GM12891 (cell line): ENCODE results near the gene CERCAM. TPM values are rescaled to one million over a fixed set of nuclear protein-coding genes. Genes with fewer than 3 reads are reported as not detected.

Source experiments
- DNase-seq: peaks from one replicate; pipeline ENCODE4 v3.0.0; 2011; ENCODE audit warnings: low spot score; ENCODE audit not compliant: insufficient read length
- FAIRE-seq: peaks from 2 replicates; lab custom pipeline; 2011; peaks lifted over from hg19 to GRCh38; lab: Jason Lieb, UNC
- PAX5 ChIP-seq: IDR thresholded peaks from 2 replicates; pipeline ENCODE4 v1.6.1; 2011; ENCODE audit warnings: low read length, moderate library complexity, mild to moderate bottlenecking; ENCODE audit not compliant: insufficient read depth, severe bottlenecking
- POLR2A ChIP-seq: IDR thresholded peaks from 2 replicates; pipeline ENCODE4 v1.6.1; 2011; ENCODE audit warnings: low read depth, low read length, control low read depth
- POLR2AphosphoS5 ChIP-seq: IDR thresholded peaks from 2 replicates; pipeline ENCODE4 v1.6.1; 2011; ENCODE audit warnings: low read depth, low read length, control low read depth
- POU2F2 ChIP-seq: IDR thresholded peaks from 2 replicates; pipeline ENCODE4 v1.6.1; 2011; ENCODE audit warnings: low read depth, mild to moderate bottlenecking, control low read depth, low read length, moderate library complexity
- SPI1 ChIP-seq: IDR thresholded peaks from 2 replicates; pipeline ENCODE4 v1.6.1; 2011; ENCODE audit warnings: low read depth, low read length, control low read depth
- TAF1 ChIP-seq: IDR thresholded peaks from 2 replicates; pipeline ENCODE4 v1.6.1; 2011; ENCODE audit warnings: low read depth, low read length, control low read depth
- polyA plus RNA-seq: library from polyadenylated mRNA; unstranded; fragments of >200 nt; gene quantifications from one replicate; pipeline ENCODE4 v1.2.1, GENCODE V29; 2012; ENCODE audit warnings: low read depth, missing spikeins, inconsistent platforms; ENCODE audit not compliant: missing spikeins

The CERCAM gene, protein sequence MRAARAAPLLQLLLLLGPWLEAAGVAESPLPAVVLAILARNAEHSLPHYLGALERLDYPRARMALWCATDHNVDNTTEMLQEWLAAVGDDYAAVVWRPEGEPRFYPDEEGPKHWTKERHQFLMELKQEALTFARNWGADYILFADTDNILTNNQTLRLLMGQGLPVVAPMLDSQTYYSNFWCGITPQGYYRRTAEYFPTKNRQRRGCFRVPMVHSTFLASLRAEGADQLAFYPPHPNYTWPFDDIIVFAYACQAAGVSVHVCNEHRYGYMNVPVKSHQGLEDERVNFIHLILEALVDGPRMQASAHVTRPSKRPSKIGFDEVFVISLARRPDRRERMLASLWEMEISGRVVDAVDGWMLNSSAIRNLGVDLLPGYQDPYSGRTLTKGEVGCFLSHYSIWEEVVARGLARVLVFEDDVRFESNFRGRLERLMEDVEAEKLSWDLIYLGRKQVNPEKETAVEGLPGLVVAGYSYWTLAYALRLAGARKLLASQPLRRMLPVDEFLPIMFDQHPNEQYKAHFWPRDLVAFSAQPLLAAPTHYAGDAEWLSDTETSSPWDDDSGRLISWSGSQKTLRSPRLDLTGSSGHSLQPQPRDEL
- 3.7 TPM for polyA plus RNA-seq

DNA sequence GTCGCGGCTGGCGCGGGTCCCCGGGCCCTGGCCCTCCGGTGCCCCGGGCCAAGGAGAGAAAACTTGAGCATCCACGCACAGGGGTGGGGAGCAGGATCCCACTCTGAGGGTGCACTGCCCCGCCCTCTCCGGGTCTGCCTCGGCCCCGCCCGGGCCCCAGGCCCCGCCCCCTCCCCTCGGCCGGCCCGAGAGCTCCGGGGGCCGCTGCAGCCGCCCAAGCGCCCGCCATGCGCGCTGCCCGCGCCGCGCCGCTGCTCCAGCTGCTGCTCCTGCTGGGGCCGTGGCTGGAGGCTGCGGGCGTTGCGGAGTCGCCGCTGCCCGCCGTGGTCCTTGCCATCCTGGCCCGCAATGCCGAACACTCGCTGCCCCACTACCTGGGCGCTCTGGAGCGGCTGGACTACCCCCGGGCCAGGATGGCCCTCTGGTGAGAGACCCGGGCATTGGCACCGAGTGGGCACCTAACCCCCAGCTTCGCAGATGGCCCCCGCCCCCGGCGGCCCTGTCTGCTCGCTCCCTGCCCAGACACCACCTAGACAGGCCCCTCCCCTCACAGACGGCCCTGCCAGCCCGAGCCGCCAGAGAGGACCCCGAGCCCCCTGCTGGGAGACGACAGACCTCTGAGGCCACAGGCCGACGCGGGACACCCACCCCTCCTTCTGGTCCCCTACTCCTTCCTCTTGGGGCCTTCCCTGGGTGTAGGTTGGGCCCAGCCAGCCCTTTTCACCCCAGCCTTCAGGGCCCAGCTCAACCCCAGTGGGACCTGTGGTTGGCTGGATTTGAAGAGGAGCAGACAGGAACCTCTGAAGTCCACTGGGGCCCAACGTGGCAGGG, at the start of gene CERCAM:
Gene CERCAM (plus strand): TSS at position 207 of the 831 bp plus-strand sequence. CDS start 21 bp downstream, at position 228.
- no peak for FAIRE-seq
- DNase-seq: peak; percentile 84
- TF ChIP-seq POU2F2 (no peak), SPI1 (no peak), PAX5 (no peak), POLR2AphosphoS5 (no peak), POLR2A (no peak), TAF1 (no peak)

DNA sequence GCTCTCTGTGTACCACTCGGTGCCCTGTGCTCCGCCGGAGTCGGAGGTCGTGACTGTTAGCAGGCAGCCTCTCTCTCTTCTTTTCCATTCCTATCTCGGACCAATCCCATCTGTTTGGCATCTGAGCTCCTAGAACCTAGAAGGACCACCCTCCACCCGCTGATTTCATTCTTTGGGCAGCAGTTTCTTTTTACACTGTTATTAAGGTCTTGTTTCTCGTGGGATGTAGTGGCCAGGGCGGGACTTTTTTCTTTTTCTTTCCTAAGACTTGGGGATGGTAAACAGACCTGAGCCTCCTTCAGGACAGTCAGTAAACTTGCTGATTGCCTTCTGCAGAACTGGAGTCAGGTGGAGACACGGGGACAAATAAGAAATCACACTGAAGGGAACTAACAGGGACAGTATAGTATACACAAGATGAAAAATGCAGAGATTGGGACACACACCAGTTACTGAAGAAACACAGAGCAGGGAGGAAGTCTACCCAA, 49.0 kb upstream of the CERCAM start:
- FAIRE-seq (no peak), DNase-seq (no peak)
- TF ChIP-seq POLR2A: no peak
- TF ChIP-seq TAF1: no peak
- TF ChIP-seq POLR2AphosphoS5: no peak
- no peak for TF ChIP-seq PAX5
- TF ChIP-seq SPI1: no peak
- no peak for TF ChIP-seq POU2F2

DNA sequence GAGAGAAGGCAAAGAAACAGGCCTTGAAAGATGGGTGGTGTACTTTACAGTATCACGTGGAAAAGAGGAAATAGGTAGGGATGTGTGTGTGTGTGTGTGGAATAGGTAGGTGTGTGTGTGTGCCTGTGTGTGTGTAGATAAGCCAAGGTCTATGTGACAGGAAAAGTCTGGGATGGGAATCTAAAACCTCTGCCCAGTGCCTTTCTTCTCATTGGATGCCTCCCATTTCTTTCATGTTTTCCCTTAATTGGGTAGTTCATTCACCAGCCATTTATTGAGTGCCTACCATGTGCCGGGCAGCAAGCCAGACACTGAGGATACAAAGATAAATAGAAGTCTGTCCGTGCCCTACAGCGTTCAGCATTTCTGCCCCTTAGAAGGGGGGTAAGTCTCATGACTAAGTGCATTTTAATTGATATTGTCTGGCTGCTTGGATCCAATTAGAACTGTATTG, 48.4 kb upstream of the CERCAM start:
- FAIRE-seq: peak; percentile 59
- no peak for TF ChIP-seq SPI1
- DNase-seq: no peak

DNA sequence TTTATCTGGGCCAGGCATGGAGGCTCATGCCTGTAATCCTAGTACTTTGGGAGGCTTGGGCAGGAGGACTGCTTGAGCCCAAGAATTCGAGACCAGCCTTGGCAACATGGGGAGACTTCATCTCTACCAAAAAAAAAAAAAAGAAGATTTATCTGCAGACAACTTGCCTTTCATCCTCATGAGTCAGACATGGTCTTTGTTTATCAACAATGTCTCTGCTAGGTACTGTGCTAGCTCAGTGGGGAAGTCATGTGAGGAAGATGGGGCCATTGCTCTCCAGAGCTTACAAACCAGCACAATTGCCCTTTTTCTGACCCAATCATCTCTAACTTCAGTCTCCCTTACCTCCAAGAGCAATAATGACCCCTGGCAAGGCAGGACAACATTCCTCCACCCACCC, 47.9 kb upstream of the CERCAM start:
- DNase-seq: no peak

DNA sequence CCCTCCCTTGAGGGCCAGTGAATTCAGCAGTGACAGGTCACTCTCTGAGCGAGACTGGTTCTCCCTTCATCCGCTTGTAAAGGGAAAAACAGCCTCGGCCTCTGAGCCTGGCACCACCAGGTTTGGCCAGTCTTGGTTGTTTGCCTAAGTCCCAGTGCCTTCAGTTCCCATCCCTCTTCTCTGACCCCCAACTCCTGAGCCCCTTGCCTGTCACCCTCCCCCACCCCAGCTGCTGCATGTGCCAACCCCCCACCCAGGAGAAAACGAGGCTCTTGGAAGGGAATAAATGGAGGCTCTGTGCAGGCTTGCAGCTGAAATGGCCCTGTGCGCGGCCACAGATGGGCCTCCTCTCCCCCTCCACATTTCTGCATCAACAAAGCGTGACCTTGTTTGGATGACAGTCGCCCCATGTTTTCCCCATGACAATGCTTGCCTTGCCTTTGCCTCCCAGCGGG, 46.4 kb upstream of the CERCAM start:
- DNase-seq: no peak
- no peak for TF ChIP-seq POLR2AphosphoS5
- TF ChIP-seq POLR2A: no peak
- TF ChIP-seq POU2F2: no peak
- TF ChIP-seq SPI1: no peak
- no peak for TF ChIP-seq TAF1
- TF ChIP-seq PAX5: no peak
- no peak for FAIRE-seq

More for the DNA sequence above, 47.9 kb upstream of the CERCAM start:
- FAIRE-seq: no peak
- no peak for TF ChIP-seq PAX5
- TF ChIP-seq POLR2AphosphoS5: no peak
- no peak for TF ChIP-seq TAF1
- no peak for TF ChIP-seq SPI1
- TF ChIP-seq POU2F2: no peak
- TF ChIP-seq POLR2A: no peak

DNA sequence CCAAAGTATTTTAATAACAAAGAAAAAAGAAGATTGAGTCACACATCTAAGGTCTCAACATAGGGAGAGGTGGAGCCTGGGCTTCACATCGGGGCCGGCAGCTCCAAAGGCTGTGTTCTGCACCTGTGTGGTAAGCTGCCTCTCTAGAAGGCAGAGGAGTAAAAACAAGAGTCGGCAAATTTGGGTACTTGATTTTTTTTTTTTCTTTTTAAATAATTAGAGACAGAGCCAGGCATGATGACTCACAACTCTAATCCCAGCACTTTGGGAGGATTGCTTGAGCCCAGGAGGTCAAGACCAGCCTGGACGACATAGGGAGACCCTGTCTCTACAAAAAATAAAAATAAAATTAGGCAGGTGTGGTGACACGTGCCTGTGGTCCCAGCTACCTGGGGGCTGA, 44.8 kb upstream of the CERCAM start:
- FAIRE-seq: no peak
- DNase-seq: no peak
- TF ChIP-seq PAX5: no peak
- no peak for TF ChIP-seq POLR2AphosphoS5
- TF ChIP-seq POLR2A: no peak
- TF ChIP-seq POU2F2: no peak
- TF ChIP-seq TAF1: no peak
- no peak for TF ChIP-seq SPI1

DNA sequence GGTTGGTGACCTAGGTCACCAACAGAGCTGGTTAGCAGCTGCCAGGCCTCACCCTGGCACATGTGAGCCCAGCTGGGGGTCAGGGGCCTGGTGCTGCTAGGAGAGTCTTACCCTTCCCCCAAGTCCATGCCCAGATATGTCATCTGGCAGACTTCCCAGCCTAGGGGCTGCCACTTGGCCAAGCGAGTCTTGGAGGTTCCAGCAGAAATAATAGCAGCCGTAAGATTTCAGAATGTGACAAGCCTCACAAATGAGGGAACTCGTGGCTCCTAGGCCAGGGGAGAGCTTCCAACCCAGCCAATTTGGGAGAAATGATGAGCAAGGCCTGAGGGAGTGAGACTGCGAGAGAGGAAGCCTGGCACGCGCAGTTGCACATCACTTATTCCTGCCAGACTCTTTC, 38.4 kb upstream of the CERCAM start:
- no peak for TF ChIP-seq POLR2A
- TF ChIP-seq TAF1: no peak
- FAIRE-seq (no peak), DNase-seq (no peak)

DNA sequence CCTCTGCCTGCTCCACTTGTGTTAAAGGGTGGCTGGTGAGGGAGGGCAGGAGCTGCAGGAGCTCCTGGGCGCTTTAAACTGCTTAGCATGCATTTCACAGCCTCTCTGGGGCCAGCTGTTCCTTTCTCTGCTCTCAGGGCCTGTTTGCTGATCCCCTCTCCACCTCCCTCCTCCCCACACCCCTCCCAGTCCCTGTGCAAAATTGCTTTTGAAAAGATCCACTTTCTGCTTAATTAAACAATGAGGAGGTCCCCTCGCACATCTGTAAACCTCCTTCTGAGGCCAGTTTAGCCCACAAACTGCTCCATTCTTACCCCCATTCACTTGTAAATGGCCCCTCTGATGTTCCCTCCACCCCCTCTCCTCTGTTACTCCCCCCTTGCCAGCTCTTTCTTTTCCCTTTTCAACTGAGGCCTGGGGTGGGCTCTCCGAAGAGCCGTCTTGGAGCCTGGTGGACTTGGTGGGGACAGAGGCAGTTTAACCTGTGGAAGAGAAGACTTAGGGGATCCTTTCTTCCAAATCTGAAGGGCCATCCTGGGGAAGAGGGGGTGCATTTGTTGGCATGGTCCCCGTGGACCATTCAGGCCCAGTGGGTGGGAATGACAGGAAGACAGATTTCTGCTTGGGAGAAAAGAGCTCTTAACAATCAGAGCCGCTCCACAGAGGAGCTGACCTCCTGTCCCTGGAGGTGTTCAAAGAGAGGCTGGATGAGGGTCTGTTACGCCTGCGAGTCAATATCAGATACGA, 37.5 kb upstream of the CERCAM start:
- DNase-seq (no peak), FAIRE-seq (no peak)
- TF ChIP-seq POLR2A (no peak), SPI1 (no peak), TAF1 (no peak), POU2F2 (no peak), PAX5 (no peak), POLR2AphosphoS5 (no peak)

DNA sequence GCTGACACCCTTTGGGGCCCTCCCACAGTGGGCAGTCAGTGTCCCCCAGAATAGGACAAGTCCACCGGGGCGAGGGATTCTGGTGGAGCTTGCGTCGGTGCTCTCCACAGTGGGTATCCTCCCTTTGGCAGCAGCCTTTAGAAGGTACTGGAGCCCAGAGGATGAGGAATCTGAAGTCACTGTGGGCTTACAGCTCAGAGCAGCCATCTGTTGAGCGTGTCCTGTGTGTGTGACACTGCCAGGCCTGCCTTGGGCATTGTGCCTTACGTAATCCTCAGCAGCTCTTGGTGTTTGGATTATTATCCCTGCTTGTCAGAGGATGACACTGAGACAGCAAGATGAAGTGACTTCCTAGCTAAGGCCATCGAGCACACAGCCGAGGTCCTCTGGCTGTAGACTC, 36.9 kb upstream of the CERCAM start:
- DNase-seq: no peak
- no peak for TF ChIP-seq SPI1
- no peak for FAIRE-seq
